HG02938 (cell line): Measurements from ENCODE around the gene THUMPD1.
"Not testable (repeated sequence)": the region's sequence is repeated elsewhere in the genome, so short reads cannot be mapped to it uniquely, and the experiment has no call there.

ENCODE experiments used
- ATAC-seq: cut with Tn5 transposase; IDR thresholded peaks from one replicate; pipeline ENCODE4 v1.9.1; 2021; ENCODE audit warnings: mild to moderate bottlenecking, moderate library complexity; ENCODE audit not compliant: unreplicated experiment

The THUMPD1 gene

DNA sequence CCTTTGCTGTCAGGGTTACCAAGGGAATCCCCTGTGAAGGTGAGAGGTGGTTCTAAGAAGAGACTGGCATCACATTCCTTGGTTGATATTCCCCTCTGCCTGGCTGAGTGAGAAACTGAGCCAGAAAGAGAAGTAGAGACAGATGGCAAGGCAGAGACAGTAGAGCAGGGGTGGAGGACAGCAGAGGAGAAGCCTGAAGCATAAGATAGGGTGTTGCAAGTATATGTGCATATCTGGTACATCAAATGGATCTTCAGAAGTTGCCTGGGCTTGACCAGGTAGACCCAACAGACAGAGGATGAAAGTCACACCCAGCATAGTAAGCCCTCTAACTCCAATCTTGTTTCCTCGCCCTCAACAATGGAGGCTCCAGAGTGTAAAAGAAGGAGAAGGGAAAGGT is 7.9 kb upstream of the THUMPD1 start:
- ATAC-seq, result no peak

DNA sequence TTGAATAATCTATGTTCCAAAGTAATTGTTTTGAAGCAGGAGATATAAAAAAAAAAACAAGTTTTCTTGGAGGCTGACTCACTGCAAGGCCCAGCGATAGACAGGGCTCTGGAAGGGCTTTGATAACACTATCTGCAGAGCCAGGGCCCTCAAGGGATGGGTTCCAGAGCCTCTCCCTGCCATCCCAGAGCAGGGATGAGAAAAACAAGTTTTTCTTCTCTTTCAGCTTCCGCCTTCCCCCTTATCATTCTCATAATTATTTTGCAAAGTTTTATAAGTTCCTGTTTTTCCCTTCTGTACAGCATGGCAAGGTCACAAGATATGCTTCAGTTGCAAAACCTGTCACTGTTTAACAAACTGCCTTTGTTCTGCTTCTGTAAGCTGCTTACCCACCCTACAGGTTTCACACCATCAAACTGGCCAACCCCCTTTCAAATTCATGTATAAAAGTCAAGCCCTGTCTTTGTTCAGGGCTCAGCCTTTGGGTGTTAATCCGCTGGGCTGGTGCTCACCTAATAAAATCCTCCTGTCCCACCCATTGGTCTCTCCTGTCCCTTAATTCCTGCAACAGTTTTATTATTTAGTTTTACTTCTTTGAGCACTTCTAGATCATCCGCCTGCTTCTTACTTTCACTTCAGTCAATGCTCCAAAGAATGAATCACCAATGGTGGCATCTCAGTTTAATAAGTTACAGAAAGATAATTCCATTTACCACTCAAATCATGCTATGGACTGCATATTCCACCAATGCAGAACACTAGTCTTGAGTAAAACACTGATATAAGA is 5.6 kb upstream of the THUMPD1 start:
- ATAC-seq, result no peak

DNA sequence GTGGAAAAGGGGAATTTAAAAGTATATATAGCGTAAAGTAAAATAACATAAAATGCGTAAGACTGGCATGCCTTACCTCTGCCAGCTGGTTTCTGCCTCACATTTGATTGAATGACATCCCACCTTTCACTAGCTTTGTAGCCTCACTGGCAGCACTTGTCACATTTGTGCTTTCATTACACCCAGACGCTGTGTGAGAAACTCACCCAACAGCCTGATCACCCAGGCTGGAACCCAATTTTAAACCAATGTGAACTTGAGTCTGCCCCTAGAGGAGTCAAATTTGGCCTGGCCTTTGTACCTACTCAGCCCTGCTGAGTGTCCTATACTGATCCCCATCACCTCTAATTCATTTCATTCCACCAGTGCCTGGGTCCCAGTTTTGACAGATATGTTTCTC is 4.8 kb upstream of the THUMPD1 start:
- no peak for ATAC-seq

GRCh38 chr16:20744922-20745440 is 3.4 kb upstream of the THUMPD1 start:
- ATAC-seq, result no peak

GRCh38 chr16:20743591-20743990 is 2.0 kb upstream of the THUMPD1 start:
- no peak for ATAC-seq

DNA sequence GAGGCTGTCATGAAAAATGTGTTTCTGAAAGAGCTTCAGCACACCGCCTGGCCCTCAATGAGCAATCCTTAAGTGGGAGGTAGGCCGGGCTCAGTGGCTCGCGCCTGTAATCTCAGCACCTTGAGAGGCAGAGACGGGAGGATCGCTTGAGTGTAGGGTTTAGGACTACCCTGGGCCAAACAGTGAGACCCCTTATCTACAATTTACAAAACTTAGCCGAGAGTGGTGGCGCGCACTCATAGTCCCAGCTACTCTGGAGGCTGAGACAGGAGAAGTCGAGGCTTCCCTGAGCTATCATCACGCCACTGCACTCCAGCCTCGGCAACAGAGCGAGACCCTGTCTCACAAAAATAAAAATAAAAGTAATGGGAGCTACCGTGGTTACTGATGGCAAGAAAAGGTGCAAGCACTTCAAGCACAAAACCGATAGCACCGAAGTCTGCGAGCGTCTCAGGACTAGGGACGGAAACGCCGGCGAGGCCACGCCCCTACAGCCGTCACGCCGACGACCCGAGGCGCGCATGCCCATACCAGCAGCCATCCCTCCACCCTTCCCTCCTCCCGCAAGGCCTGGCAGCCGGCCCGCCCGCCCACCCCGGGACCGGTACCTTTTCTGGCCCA is 607 bp downstream of the THUMPD1 start:
- peak; percentile 69 for ATAC-seq

GRCh38 chr16:20740007-20740883 is 1.4 kb downstream of the THUMPD1 start:
- ATAC-seq, result no peak

DNA sequence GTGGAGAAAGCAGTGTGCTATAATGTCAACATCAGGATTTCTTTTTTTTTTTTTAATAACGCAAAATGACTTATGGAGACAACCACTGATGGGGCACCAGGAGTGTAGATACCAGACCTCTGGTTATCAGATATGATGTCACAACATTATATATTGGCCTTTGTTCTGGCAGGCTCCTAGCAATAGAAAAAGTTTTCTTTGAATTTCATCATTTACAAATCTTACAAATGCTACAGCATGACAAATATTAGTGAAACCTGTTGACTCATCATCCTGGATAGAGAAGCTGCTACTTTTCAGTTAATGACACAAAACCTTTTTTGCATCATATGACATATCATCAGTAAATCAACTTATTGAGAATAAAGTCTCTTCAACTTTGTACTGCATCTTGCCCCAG is 6.1 kb downstream of the THUMPD1 start:
- ATAC-seq, result no peak

GRCh38 chr16:20734782-20735181 is 6.8 kb downstream of the THUMPD1 start:
- no peak for ATAC-seq

DNA sequence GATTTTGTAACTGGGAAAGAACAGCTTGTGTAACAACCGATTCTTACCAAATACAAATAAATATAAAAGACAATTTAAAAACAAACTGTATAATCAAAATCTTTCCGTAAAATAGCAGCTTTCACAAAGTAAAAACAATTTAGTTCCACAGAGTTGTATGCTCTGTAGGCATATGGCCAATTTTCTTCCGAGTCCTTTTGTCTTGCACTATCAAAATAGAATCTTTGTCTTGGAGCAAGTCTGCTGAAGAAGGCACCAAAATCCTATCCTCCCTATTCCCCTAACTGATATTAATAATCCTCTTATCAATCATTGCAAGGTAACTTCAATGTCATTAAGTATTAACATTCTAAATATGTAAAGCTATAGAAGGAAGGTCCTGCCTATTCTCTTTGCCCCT is 7.6 kb downstream of the THUMPD1 start:
- ATAC-seq, result no peak

GRCh38 chr16:20729141-20729540 is 12.5 kb downstream of the THUMPD1 start:
- no peak for ATAC-seq

GRCh38 chr16:20727181-20727580 is 14.4 kb downstream of the THUMPD1 start:
- ATAC-seq, result no peak

- no peak for ATAC-seq
These were observed 15.0 kb downstream of the THUMPD1 start for GRCh38 chr16:20726661-20727060.

GRCh38 chr16:20720251-20720650 is 21.4 kb downstream of the THUMPD1 start:
- ATAC-seq, result no peak

DNA sequence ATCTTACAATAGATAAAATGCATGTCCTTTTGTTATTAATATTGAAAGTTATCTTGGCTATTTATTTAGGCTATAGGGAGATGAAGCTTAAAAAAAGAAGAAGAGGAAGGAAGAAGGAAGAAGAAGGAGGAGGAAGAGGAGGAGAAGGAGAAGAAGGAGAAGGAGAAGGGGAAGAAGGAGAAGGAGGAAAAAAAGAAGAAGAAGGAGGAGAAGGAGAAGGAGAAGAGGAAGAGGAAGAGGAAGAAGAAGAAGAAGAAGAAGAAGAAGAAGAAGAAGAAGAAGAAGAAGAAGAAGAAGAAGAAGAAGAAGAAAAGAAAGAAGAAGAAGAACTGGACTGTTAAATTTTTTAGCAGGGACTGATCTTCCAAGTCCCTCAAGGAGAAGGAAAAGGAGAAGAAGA is 23.9 kb downstream of the THUMPD1 start:
- ATAC-seq, result not testable (repeated sequence)

DNA sequence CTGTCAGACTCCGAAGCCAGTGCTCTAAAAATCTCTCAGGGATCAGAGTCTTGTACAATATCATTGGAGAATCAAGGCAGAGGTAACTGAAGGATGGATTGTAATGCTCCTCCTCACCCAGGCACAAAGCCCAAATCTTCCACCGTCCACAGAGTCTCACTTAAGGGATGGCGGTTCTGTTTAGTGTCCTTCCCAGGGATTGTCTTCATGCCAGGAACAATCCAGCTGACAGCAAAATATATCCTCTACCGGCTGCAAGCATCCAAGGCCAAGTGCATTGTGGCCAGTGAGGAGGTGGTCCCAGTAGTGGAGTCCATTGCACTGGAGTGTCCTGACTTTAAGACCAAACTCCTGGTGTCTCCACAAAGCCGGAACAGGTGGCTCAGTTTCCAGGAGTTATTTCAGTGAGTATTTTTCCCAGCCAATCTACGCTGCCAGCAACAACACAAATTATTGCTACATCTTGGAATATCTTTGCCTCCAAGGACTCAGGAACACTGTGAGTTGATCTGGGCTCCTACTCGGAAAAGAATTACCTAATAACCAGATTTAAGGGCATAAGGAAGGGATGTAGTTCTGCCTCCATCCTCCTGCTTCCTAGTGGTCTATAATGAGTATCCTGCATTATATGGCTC is 30.2 kb downstream of the THUMPD1 start:
- no peak for ATAC-seq

GRCh38 chr16:20708129-20708528 is 33.5 kb downstream of the THUMPD1 start:
- ATAC-seq, result not testable (repeated sequence)

- no peak for ATAC-seq
These were observed 34.2 kb downstream of the THUMPD1 start for GRCh38 chr16:20707461-20707860.

DNA sequence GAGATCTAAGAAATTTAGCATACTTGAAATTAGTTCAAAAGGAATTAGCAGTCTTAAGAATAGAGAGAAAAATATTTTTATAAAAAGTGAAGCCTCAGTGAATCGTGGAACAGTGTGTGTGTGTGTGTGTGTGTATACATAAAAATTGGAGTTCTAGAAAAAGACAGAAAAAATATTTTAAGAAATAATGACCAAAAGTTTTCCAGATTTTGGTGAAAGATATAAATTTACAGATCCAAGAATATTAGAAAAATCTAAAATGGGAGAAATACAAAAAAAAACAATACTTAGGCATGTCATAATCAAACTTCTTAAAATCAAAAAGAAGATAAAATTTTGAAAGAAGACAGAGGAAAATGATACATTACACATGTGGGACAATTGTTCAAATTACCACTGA is 35.6 kb downstream of the THUMPD1 start:
- ATAC-seq, result not testable (repeated sequence)

- ATAC-seq, result no peak
These were observed 37.3 kb downstream of the THUMPD1 start for GRCh38 chr16:20704281-20704680.

- ATAC-seq, result not testable (repeated sequence)
These were observed 39.9 kb downstream of the THUMPD1 start for GRCh38 chr16:20701692-20702091.
